ENCODE results near the gene ZFR.
"Not testable (repeated sequence)": the region's sequence is repeated elsewhere in the genome, so short reads cannot be mapped to it uniquely, and the experiment has no call there.

Gene ZFR

GRCh38 chr5:32358611-32359010 lies 85.9 kb downstream of the ZFR start:
- no peak for DNase-seq (ENCODE audit: low spot score)

- no peak for DNase-seq (ENCODE audit: low spot score)
Measured at GRCh38 chr5:32357658-32358057, 86.9 kb downstream of the ZFR start.

GRCh38 chr5:32355686-32356085 lies 88.9 kb downstream of the ZFR start:
- no peak for DNase-seq (ENCODE audit: low spot score)

- no peak for DNase-seq (ENCODE audit: low spot score)
Measured at GRCh38 chr5:32353420-32353819, 91.1 kb downstream of the ZFR start.

GRCh38 chr5:32352685-32353084 lies 91.9 kb downstream of the ZFR start:
- DNase-seq (ENCODE audit: low spot score), result no peak

- DNase-seq (ENCODE audit: low spot score), result no peak
Measured at GRCh38 chr5:32346869-32347268, 97.7 kb downstream of the ZFR start.

GRCh38 chr5:32343058-32343672 lies 101.4 kb downstream of the ZFR start:
- no peak for DNase-seq (ENCODE audit: low spot score)

- DNase-seq (ENCODE audit: low spot score), result no peak
Measured at GRCh38 chr5:32342656-32343055, 101.9 kb downstream of the ZFR start.

- no peak for DNase-seq (ENCODE audit: low spot score)
Measured at GRCh38 chr5:32339878-32340277, 104.7 kb downstream of the ZFR start.

GRCh38 chr5:32339198-32339597 lies 105.3 kb downstream of the ZFR start:
- no peak for DNase-seq (ENCODE audit: low spot score)

- DNase-seq (ENCODE audit: low spot score), result no peak
Measured at GRCh38 chr5:32332966-32333365, 111.6 kb downstream of the ZFR start.

- DNase-seq (ENCODE audit: low spot score), result no peak
Measured at GRCh38 chr5:32332361-32332760, 112.2 kb downstream of the ZFR start.

- DNase-seq (ENCODE audit: low spot score), result no peak
Measured at GRCh38 chr5:32331935-32332274, 112.6 kb downstream of the ZFR start.

GRCh38 chr5:32331217-32331934 lies 113.2 kb downstream of the ZFR start:
- no peak for DNase-seq (ENCODE audit: low spot score)

GRCh38 chr5:32330126-32330971 lies 114.2 kb downstream of the ZFR start:
- DNase-seq (ENCODE audit: low spot score), result no peak

GRCh38 chr5:32329395-32329834 lies 115.1 kb downstream of the ZFR start:
- DNase-seq (ENCODE audit: low spot score), result peak; percentile 51

GRCh38 chr5:32326216-32326772 lies 118.2 kb downstream of the ZFR start:
- DNase-seq (ENCODE audit: low spot score), result peak; percentile 24

GRCh38 chr5:32325616-32326015 lies 118.9 kb downstream of the ZFR start:
- DNase-seq (ENCODE audit: low spot score), result no peak

- DNase-seq (ENCODE audit: low spot score), result no peak
Measured at GRCh38 chr5:32325062-32325461, 119.5 kb downstream of the ZFR start.

GRCh38 chr5:32323741-32324140 lies 120.8 kb downstream of the ZFR start:
- no peak for DNase-seq (ENCODE audit: low spot score)

- DNase-seq (ENCODE audit: low spot score), result no peak
Measured at GRCh38 chr5:32322882-32323281, 121.7 kb downstream of the ZFR start.

- not testable (repeated sequence) for DNase-seq (ENCODE audit: low spot score)
Measured at GRCh38 chr5:32321787-32322186, 122.8 kb downstream of the ZFR start.

- no peak for DNase-seq (ENCODE audit: low spot score)
Measured at GRCh38 chr5:32320576-32320975, 124.0 kb downstream of the ZFR start.
